MCF 10A (cell line): ENCODE data around the gene PFN4. TPM values are rescaled to one million over a fixed set of nuclear protein-coding genes. Genes with fewer than 3 reads are reported as not detected.
A peak's percentile ranks its signal among the peaks of the same experiment; 100 is the strongest.

Experiments
- BruUV-seq: library from RNA; stranded (reverse); fragments of 400-500 nt; replicated peaks from 2 replicates; lab custom pipeline; 2021; lab: Mats Ljungman, UMichigan
- CTCF ChIA-PET: fragments of 300-600 bp; sonication (Branson Sonifier 250); formaldehyde crosslinking; extraction: SDS; loops from one replicate; lab custom pipeline; 2021; ENCODE audit warnings: antibody characterized with exemption, inconsistent platforms; lab: Yijun Ruan, JAX
- POLR2A ChIA-PET: fragments of 300-600, 350-650 bp; sonication (Branson Sonifier 250); formaldehyde crosslinking; extraction: SDS; loops from one replicate; lab custom pipeline; 2020; ENCODE audit warnings: antibody characterized with exemption, inconsistent platforms; lab: Yijun Ruan, JAX
- DNase-seq: peaks from one replicate; pipeline ENCODE4 v3.0.0-alpha.2; 2018; ENCODE audit not compliant: unreplicated experiment
- H3K27ac Mint-ChIP-seq: one replicate; pipeline ENCODE4 v1.8.0; 2022; ENCODE audit warnings: mild to moderate bottlenecking, low read depth, mixed read lengths; ENCODE audit not compliant: unreplicated experiment
- H3K27me3 Mint-ChIP-seq: one replicate; pipeline ENCODE4 v1.8.0; 2022; ENCODE audit warnings: mixed read lengths; ENCODE audit not compliant: insufficient read depth, unreplicated experiment
- H3K36me3 Mint-ChIP-seq: one replicate; pipeline ENCODE4 v1.8.0; 2022; ENCODE audit warnings: mild to moderate bottlenecking, moderate library complexity, mixed read lengths; ENCODE audit not compliant: insufficient read depth, unreplicated experiment
- H3K4me1 Mint-ChIP-seq: one replicate; pipeline ENCODE4 v1.8.0; 2022; ENCODE audit warnings: mixed read lengths; ENCODE audit not compliant: insufficient read depth, unreplicated experiment
- H3K4me3 Mint-ChIP-seq: one replicate; pipeline ENCODE4 v1.8.0; 2022; ENCODE audit warnings: mild to moderate bottlenecking, moderate library complexity, mixed read lengths; ENCODE audit not compliant: unreplicated experiment
- H3K9me3 Mint-ChIP-seq: one replicate; pipeline ENCODE4 v1.8.0; 2022; ENCODE audit warnings: mixed read lengths; ENCODE audit not compliant: unreplicated experiment
- intact Hi-C: fragments of 100-400 bp; cut with micrococcal nuclease; formaldehyde crosslinking; loops from 2 replicates; pipeline ENCODE4 v1.14.1; 2022
- total RNA-seq: library from RNA; stranded (reverse); gene quantifications from 2 replicates; pipeline ENCODE4 v1.2.3, GENCODE V29; 2022
- TF ChIP-seq, protein P1 (sequence below): fragments of 200-600 bp; IDR thresholded peaks from one replicate; pipeline ENCODE4 v1.8.0; 2022; ENCODE audit warnings: antibody characterized with exemption, mild to moderate bottlenecking; ENCODE audit not compliant: unreplicated experiment

Gene PFN4
- total RNA-seq, 1 experiment from 2014 or later: 1.8 TPM

DNA sequence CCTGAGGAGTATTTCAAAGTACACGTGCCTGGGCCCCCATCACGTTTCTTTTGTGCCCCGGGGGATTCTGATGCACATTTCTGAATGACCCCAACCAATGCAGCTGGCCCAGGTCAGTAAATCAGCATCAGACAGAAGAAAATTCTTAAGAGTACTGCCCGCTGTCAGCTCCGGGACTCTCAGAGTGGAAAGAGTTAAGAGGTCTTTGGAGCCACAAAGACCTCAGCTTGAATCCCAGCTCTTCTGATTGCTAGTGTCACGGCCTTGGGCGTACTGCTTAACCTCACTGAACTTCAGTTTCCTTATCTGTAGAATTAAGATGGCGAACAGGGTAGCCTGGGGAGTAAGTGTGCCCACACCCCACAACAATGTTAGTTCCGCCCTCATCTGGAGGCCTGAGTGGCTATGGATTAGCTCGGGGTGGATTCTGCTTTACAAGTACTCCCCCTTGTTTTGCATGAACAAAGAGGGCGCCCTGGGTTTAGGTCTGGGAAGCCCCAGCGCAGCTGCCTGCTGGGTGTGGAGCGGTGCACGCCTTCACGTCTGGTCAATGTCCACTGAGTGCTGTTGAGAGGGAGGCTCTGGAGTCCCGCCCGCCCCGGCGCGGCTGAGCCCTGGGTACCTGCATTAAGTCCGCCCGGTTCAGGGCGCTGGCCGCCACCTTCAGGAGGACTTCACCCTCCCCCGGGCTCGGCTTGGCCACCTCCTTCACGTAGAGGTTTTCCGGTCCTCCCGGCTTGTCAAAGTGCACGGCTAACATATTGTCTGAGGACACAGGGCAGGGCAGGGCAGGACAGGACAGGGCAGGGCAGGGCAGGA, 39.4 kb downstream of the PFN4 start:
- DNase-seq: peak; percentile 95
- Mint-ChIP-seq H3K9me3 (no peaks in the 10 kb centered on the region), H3K36me3 (peaks cover 37% of the 10 kb centered on the region), H3K4me1 (peaks cover 28% of the 10 kb centered on the region), H3K4me3 (peak overlapping the region; percentile 75), H3K27ac (peak overlapping the region; percentile 92), H3K27me3 (no peaks in the 10 kb centered on the region)
- ChIA-PET POLR2A (interaction anchor here (0.6 to 4.2 kb wide), 36 partner anchors 8 to 890 kb away, joined by 3 to 108 read pairs (median 6); partner anchors contain the start of genes ATAD2B, FAM228B, FKBP1B and ITSN2), CTCF (interaction anchor here (0.5 to 4.8 kb wide), 29 partner anchors 12 to 590 kb away, joined by 3 to 41 read pairs (median 5); partner anchors contain the start of genes ATAD2B, FAM228B, MFSD2B and UBXN2A)
- intact Hi-C loops: loop anchor here (1.0 to 5.0 kb wide), 8 partner anchors 40 to 299 kb away; partner anchors contain the start of genes ATAD2B, FAM228B, PFN4 and UBXN2A
- TF ChIP-seq, protein P1, sequence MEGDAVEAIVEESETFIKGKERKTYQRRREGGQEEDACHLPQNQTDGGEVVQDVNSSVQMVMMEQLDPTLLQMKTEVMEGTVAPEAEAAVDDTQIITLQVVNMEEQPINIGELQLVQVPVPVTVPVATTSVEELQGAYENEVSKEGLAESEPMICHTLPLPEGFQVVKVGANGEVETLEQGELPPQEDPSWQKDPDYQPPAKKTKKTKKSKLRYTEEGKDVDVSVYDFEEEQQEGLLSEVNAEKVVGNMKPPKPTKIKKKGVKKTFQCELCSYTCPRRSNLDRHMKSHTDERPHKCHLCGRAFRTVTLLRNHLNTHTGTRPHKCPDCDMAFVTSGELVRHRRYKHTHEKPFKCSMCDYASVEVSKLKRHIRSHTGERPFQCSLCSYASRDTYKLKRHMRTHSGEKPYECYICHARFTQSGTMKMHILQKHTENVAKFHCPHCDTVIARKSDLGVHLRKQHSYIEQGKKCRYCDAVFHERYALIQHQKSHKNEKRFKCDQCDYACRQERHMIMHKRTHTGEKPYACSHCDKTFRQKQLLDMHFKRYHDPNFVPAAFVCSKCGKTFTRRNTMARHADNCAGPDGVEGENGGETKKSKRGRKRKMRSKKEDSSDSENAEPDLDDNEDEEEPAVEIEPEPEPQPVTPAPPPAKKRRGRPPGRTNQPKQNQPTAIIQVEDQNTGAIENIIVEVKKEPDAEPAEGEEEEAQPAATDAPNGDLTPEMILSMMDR: no peak
- BruUV-seq: TSS peak; percentile 37

DNA sequence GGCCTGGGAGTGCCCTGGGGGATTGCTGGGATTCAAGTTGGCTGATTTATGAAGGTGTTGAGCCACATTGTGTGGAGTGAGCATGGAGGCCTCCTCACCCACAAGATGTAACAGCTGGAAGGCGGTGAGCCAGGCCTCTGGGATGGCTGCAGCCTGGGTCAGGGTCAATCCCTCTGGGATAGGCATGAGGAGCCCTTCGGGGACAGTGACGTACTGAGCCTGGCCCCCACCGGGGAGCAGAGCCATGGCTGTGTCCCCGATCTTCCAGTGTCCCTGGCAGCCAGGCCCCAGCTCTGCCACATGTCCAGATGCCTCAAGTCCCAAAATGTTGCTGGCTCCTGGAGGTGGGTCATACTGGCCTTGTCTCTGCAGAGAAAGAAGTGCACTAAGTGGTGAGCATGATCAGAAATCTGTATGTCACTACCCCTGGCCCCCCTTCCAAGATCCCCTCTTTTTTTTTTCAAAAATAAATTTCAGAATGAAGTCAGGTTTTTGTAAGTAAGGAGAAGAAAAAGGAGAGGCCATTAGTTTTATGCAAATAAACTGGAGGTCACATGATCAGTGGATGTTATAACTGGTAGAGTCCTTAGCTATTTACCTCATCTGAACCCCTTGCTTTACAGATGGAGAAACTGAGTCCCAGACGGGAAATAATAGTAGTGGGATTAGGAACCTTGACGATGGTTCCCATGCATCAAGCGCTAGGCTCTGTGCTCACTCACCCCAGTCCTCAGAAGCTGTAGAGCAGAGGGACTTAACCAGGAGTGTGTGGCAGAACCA, 40.2 kb downstream of the PFN4 start:
- Mint-ChIP-seq H3K4me3 (peak overlapping the region; percentile 75), H3K27me3 (no peaks in the 10 kb centered on the region), H3K4me1 (peaks cover 30% of the 10 kb centered on the region), H3K27ac (peak overlapping the region; percentile 92), H3K36me3 (peaks cover 40% of the 10 kb centered on the region), H3K9me3 (no peaks in the 10 kb centered on the region)
- TF ChIP-seq, protein P1: no peak
- ChIA-PET CTCF (interaction anchor here (0.5 to 4.8 kb wide), 15 partner anchors 17 to 280 kb away, joined by 3 to 41 read pairs (median 5); partner anchors contain the start of genes ATAD2B, FAM228B, MFSD2B and UBXN2A), POLR2A (interaction anchor here (0.6 to 4.2 kb wide), 27 partner anchors 7 to 408 kb away, joined by 3 to 108 read pairs (median 6); partner anchors contain the start of genes ATAD2B, FAM228B, FKBP1B and ITSN2)
- DNase-seq: no peak
- no TSS peak for BruUV-seq
- intact Hi-C loops: loop anchor here (5.0 kb wide), 1 partner anchor 141 kb away; the partner anchor contains the start of gene UBXN2A

DNA sequence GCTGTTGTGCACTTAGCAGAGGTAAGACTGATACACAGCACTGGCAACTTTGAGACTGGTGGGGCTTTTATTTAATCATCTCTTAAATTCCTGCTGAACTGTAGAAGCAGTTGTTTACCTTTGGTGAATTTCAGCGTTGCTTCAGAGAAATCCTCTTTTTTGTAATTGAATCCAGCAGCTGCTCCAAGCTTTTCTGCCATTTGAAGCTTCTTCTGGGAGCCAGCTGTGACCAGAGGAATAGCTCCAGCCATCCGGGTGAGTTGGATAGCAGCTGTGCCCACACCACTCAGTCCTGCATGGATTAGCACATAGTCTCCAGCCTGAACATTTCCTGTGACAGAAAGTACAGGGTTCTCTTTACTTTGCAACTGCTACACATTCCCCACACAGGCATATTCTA, 42.4 kb downstream of the PFN4 start:
- no peak overlapping the region for H3K27ac Mint-ChIP-seq
- H3K36me3 Mint-ChIP-seq: peaks cover 55% of the 10 kb centered on the region
- BruUV-seq: no TSS peak
- no peak for DNase-seq
- intact Hi-C loops: loop anchor here (5.0 kb wide), 1 partner anchor 138 kb away; the partner anchor contains the start of gene UBXN2A
- no peaks in the 10 kb centered on the region for H3K27me3 Mint-ChIP-seq
- H3K4me1 Mint-ChIP-seq: peaks cover 35% of the 10 kb centered on the region
- ChIA-PET POLR2A (interaction anchor here (0.8 to 1.6 kb wide), 3 partner anchors 10 to 153 kb away, joined by 3 to 5 read pairs (median 4); partner anchors contain the start of genes ATAD2B and FAM228B), CTCF (interaction anchor here (0.5 to 4.8 kb wide), 4 partner anchors 13 to 256 kb away, joined by 3 to 30 read pairs (median 3); no protein-coding TSS in a partner anchor)
- no peaks in the 10 kb centered on the region for H3K9me3 Mint-ChIP-seq
- TF ChIP-seq, protein P1: no peak
- H3K4me3 Mint-ChIP-seq: no peak overlapping the region
